Suprapubic skin (tissue), 4 donors: ENCODE measurements around the gene DOK5. TPM values are rescaled to one million over a fixed set of nuclear protein-coding genes. Genes with fewer than 3 reads are reported as not detected.

Experiments used
- DNase-seq, 2 donors: peaks; one replicate each; pipeline ENCODE4 v3.0.0-alpha.2; 2019; ENCODE audit warnings: low spot score in 2 of 2
- H3K27ac ChIP-seq: fragments of 200-600 bp; sonication (generic); one replicate; pipeline ENCODE4 v1.5.1; 2019
- H3K27me3 ChIP-seq: fragments of 200-600 bp; sonication (generic); one replicate; pipeline ENCODE4 v1.5.1; 2019
- H3K36me3 ChIP-seq: fragments of 200-600 bp; sonication (generic); one replicate; pipeline ENCODE4 v1.5.1; 2019
- H3K4me1 ChIP-seq: fragments of 200-600 bp; sonication (generic); one replicate; pipeline ENCODE4 v1.5.1; 2019
- H3K4me3 ChIP-seq: fragments of 200-600 bp; sonication (generic); one replicate; pipeline ENCODE4 v1.5.1; 2019; ENCODE audit warnings: mild to moderate bottlenecking
- H3K9me3 ChIP-seq: fragments of 200-600 bp; sonication (generic); one replicate; pipeline ENCODE4 v1.5.1; 2019
- EP300 ChIP-seq: sonication (generic); formaldehyde crosslinking; IDR thresholded peaks from one replicate; pipeline ENCODE4 v1.6.1; 2017; ENCODE audit warnings: antibody characterized with exemption
- POLR2A ChIP-seq, 2 donors: fragments of 450-650 bp; IDR thresholded peaks; one replicate each; pipeline ENCODE4 v1.6.1; 2017; ENCODE audit warnings: antibody characterized with exemption in 2 of 2, mild to moderate bottlenecking in 2 of 2, moderate library complexity in 2 of 2
- POLR2AphosphoS5 ChIP-seq, 3 donors: sonication (generic); formaldehyde crosslinking; IDR thresholded peaks; one replicate each; pipeline ENCODE4 v1.6.1; 2017; ENCODE audit warnings: antibody characterized with exemption in 3 of 3
- WGBS: methylation state at CpG from one replicate; pipeline ENCODE4 v1.1.5; 2018; 5-methylcytosine and 5-hydroxymethylcytosine counted together
- total RNA-seq, 4 donors: library from RNA; depleted of rRNA; stranded (reverse); fragments of >200 nt; gene quantifications; one replicate each; pipeline ENCODE4 v1.1.0, GENCODE V29; 2016
- TF ChIP-seq, protein P1 (sequence below), 2 donors: fragments of 200-600 bp in 1 of 2; fragments of 450-650 bp in 1 of 2; sonication (generic) in 1 of 2; IDR thresholded peaks; one replicate each; pipeline ENCODE4 v1.5.1; 2016 to 2019; ENCODE audit warnings: antibody characterized with exemption in 2 of 2, mild to moderate bottlenecking in 1 of 2, moderate library complexity in 1 of 2

The DOK5 gene
- total RNA-seq, 4 donors from 2014 or later = 0.23 to 1.2 (median 0.89) TPM; not detected in 1

DNA sequence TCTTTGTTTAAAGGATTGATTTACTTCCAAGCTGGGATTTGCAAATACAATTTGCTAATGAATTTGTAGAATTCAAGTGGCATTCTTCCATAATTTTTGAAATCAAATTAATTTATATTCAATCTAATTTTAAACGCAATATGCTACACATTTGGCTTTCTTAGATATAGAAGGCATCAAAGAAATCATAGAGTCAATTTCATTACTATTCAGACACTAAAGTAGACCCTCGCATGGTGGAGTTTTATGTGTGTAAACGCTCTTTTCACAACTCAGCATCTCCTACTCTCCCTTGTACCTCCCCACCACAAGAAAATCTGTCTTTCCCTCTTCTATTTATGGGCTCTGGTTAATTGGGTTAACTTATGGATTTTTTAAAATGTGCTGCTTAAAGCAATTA lies 144.3 kb downstream of the DOK5 start:
- Histone ChIP-seq H3K9me3 (no peaks in the 10 kb centered on the region), H3K4me1 (peaks cover 19% of the 10 kb centered on the region), H3K27ac (no peak overlapping the region), H3K36me3 (no peaks in the 10 kb centered on the region), H3K4me3 (no peak overlapping the region), H3K27me3 (no peaks in the 10 kb centered on the region)
- TF ChIP-seq EP300 (no peak), POLR2AphosphoS5 (IDR thresholded peaks at IDR 0.05) (no peak), POLR2A (IDR thresholded peaks at IDR 0.05) (no peak)
- TF ChIP-seq, protein P1, sequence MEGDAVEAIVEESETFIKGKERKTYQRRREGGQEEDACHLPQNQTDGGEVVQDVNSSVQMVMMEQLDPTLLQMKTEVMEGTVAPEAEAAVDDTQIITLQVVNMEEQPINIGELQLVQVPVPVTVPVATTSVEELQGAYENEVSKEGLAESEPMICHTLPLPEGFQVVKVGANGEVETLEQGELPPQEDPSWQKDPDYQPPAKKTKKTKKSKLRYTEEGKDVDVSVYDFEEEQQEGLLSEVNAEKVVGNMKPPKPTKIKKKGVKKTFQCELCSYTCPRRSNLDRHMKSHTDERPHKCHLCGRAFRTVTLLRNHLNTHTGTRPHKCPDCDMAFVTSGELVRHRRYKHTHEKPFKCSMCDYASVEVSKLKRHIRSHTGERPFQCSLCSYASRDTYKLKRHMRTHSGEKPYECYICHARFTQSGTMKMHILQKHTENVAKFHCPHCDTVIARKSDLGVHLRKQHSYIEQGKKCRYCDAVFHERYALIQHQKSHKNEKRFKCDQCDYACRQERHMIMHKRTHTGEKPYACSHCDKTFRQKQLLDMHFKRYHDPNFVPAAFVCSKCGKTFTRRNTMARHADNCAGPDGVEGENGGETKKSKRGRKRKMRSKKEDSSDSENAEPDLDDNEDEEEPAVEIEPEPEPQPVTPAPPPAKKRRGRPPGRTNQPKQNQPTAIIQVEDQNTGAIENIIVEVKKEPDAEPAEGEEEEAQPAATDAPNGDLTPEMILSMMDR (IDR thresholded peaks at IDR 0.05) = no peak
- WGBS = 65% methylated on average over 3 of the region's 3 CpGs
- DNase-seq = no peak

- H3K4me1 ChIP-seq = peaks cover 19% of the 10 kb centered on the region
- no peak for TF ChIP-seq POLR2AphosphoS5 (IDR thresholded peaks at IDR 0.05)
- no peak for TF ChIP-seq EP300
- no peak for TF ChIP-seq POLR2A (IDR thresholded peaks at IDR 0.05)
- TF ChIP-seq, protein P1 (IDR thresholded peaks at IDR 0.05) = no peak
- H3K27ac ChIP-seq = no peak overlapping the region
- WGBS = 80% methylated on average over 5 of the region's 5 CpGs
- no peaks in the 10 kb centered on the region for H3K36me3 ChIP-seq
- H3K27me3 ChIP-seq = no peaks in the 10 kb centered on the region
- H3K9me3 ChIP-seq = no peaks in the 10 kb centered on the region
- DNase-seq = no peak
- H3K4me3 ChIP-seq = no peak overlapping the region
Observed at GRCh38 chr20:54620611-54621010, 145.2 kb downstream of the DOK5 start.

DNA sequence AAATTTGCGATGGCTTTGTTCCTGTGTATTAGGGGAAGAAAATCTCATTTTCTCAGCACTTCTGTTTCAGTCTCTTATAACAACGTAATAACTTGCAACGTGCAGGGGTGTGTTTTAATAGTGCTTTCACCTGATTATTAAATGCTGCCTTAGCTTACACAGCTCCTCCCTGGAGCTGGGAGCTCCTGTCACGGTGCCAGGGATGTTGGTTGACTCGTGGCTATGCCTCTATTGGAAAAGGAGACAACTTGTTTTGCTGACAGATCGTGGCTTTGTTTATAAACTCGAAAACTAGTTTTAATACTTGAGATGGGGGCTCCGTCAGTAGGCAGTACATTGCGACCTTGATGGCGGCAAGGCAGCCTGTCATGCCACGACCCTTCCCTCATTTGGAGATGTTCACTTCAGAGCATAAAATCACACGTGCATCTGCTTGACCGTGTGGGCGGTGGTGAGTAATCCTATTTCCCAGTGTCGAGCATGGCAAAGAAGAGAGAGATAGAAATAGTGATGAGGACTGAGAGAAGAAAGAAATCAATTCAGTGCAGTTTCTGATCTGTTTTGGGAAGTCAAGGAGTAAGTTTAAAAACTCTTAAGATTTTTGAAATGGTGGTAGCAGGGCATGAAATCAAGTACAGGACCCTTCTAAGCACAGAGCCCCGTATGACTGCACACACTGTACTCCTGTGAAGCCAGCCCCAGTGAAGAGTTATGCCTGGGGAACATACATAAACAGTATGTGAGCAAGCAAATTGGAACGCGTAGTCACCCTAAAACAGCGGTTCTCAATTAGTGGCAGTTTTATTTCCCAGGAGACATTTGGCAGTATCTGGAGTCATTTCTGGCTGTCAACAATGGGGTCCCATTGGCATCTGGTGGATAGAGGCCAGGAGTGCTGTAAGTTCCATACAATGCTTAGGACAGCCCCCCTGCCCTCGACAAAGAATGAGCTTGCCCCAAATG lies 147.2 kb downstream of the DOK5 start:
- no peaks in the 10 kb centered on the region for H3K27me3 ChIP-seq
- no peaks in the 10 kb centered on the region for H3K9me3 ChIP-seq
- TF ChIP-seq EP300 (no peak), POLR2A (IDR thresholded peaks at IDR 0.05) (no peak), POLR2AphosphoS5 (IDR thresholded peaks at IDR 0.05) (no peak)
- TF ChIP-seq, protein P1 (IDR thresholded peaks at IDR 0.05) = no peak
- H3K4me3 ChIP-seq = no peak overlapping the region
- peaks cover 19% of the 10 kb centered on the region for H3K4me1 ChIP-seq
- WGBS = 44% methylated on average over 20 of the region's 20 CpGs
- no peak for DNase-seq
- H3K36me3 ChIP-seq = no peaks in the 10 kb centered on the region
- no peak overlapping the region for H3K27ac ChIP-seq

- H3K36me3 ChIP-seq = no peaks in the 10 kb centered on the region
- H3K4me3 ChIP-seq = no peak overlapping the region
- WGBS = 61% methylated on average over 5 of the region's 5 CpGs
- H3K9me3 ChIP-seq = no peaks in the 10 kb centered on the region
- DNase-seq = no peak
- TF ChIP-seq POLR2A (IDR thresholded peaks at IDR 0.05) (no peak), EP300 (no peak)
- TF ChIP-seq, protein P1 (IDR thresholded peaks at IDR 0.05) = no peak
- H3K4me1 ChIP-seq = peaks cover 19% of the 10 kb centered on the region
- H3K27me3 ChIP-seq = no peaks in the 10 kb centered on the region
- no peak overlapping the region for H3K27ac ChIP-seq
Observed at GRCh38 chr20:54623991-54624569, 148.7 kb downstream of the DOK5 start.

- no peak overlapping the region for H3K4me3 ChIP-seq
- no peak for DNase-seq
- 30% methylated on average over 7 of the region's 7 CpGs for WGBS
- no peak for TF ChIP-seq EP300
- no peak for TF ChIP-seq POLR2AphosphoS5 (IDR thresholded peaks at IDR 0.05)
- no peak for TF ChIP-seq POLR2A (IDR thresholded peaks at IDR 0.05)
- no peaks in the 10 kb centered on the region for H3K36me3 ChIP-seq
- H3K9me3 ChIP-seq = no peaks in the 10 kb centered on the region
- H3K27me3 ChIP-seq = no peaks in the 10 kb centered on the region
- H3K4me1 ChIP-seq = peaks cover 13% of the 10 kb centered on the region
- H3K27ac ChIP-seq = no peak overlapping the region
Observed at GRCh38 chr20:54624706-54625390, 149.5 kb downstream of the DOK5 start.
